ENCODE results near the gene ARRB2.

The ARRB2 gene

DNA sequence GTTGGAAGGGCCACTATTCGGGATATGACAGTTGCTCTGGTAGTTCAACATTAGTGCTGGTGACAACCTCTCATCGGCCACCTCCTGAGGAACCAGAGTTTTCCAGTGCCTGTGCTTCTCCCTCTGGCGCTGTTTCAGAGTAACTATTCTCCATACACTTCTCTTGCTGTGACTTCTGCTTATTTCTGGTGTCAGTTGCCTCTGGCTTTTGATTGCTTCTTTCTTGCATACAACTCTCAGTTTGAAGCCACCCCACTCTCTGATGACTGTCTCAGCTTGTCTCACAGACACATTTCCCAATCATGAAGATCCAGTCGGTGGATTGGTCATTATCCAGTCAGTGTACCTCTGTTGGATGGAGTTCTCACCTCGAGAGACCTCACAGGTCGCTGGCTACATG is 57.9 kb downstream of the ARRB2 start:
- DNase-seq: no peak

GRCh38 chr17:4769628-4770027 is 59.2 kb downstream of the ARRB2 start:
- DNase-seq: no peak
